ENCODE results near the gene HSPA1B.

DNA sequence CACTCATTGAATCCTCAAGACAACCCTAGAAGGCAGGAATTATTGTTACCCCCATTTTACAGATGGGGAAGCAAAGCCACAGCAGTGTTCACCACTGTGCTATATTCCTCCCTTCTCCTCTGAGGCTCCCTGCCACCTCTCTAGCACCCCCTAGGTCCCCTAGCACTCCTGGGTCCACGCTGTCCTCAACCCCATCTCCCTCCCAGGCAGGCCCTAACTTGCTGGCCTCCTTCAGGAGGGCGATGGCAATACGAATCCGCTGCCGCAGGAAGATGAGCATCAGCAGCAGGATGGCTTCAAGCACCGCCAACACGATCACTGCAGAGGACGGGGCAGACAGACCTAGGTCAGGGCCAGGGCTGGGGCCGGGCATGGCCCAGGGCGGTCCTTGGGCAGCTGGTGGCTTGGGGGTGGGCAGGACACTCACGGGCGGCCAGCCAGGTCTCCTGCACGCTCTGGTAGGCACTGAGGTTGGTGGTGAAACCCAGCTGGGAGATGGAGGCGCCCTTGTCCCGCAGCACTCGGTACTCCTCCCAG is 42.9 kb downstream of the HSPA1B start:
- no peak for TF ChIP-seq EZH2 (IDR thresholded peaks at IDR 0.05; ENCODE audit: low read length, missing control alignments)
- TF ChIP-seq, protein P1, sequence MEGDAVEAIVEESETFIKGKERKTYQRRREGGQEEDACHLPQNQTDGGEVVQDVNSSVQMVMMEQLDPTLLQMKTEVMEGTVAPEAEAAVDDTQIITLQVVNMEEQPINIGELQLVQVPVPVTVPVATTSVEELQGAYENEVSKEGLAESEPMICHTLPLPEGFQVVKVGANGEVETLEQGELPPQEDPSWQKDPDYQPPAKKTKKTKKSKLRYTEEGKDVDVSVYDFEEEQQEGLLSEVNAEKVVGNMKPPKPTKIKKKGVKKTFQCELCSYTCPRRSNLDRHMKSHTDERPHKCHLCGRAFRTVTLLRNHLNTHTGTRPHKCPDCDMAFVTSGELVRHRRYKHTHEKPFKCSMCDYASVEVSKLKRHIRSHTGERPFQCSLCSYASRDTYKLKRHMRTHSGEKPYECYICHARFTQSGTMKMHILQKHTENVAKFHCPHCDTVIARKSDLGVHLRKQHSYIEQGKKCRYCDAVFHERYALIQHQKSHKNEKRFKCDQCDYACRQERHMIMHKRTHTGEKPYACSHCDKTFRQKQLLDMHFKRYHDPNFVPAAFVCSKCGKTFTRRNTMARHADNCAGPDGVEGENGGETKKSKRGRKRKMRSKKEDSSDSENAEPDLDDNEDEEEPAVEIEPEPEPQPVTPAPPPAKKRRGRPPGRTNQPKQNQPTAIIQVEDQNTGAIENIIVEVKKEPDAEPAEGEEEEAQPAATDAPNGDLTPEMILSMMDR (conservative IDR thresholded peaks at IDR 0.05 in 1 of 2, IDR thresholded peaks at IDR 0.05 in 1 of 2; ENCODE audit: low read depth in 1 of 2, low read length in 2 of 2): peak in 1 of 2 donors; percentile 1

Measured in fibroblast of lung (primary cell).